ENCODE measurements around the gene ATP2C1. TPM values are rescaled to one million over a fixed set of nuclear protein-coding genes. Genes with fewer than 3 reads are reported as not detected.

ATP2C1 gene
- total RNA-seq, 2 donors from 2014 or later: 76.8 to 81.3 TPM

- DNase-seq: no peak
- Histone ChIP-seq H3K4me1 (ENCODE audit: control insufficient read depth, insufficient read depth, low read length) (peaks cover 6% of the 10 kb centered on the region), H3K36me3 (ENCODE audit: control insufficient read depth, insufficient read depth, low read length) (peaks cover 36% of the 10 kb centered on the region), H3K27ac (ENCODE audit: low read depth, low read length) (no peak overlapping the region), H3K9me3 (ENCODE audit: control insufficient read depth, low read length) (no peaks in the 10 kb centered on the region), H3K27me3 (ENCODE audit: control insufficient read depth, insufficient read depth, low read length, poor library complexity, severe bottlenecking) (no peaks in the 10 kb centered on the region), H3K9ac (ENCODE audit: extremely low read depth, low read length, poor library complexity, severe bottlenecking) (no peak overlapping the region), H3K4me3 (ENCODE audit: low read length) (no peak overlapping the region)
- 98% methylated on average over 3 of the region's 3 CpGs; no CpG with 5 or more reads in 1 of the 2 experiments for WGBS, 2 experiments (ENCODE audit: insufficient coverage in 1 of 2, insufficient read length in 1 of 2)
- peaks cover 48% of the 10 kb centered on the region for H3K36me3 Mint-ChIP-seq (ENCODE audit: low read depth)
- no peaks in the 10 kb centered on the region for H3K9me3 Mint-ChIP-seq
- TF ChIP-seq CTCF (conservative IDR thresholded peaks at IDR 0.05): no peak
- H3K27ac Mint-ChIP-seq: no peak overlapping the region
- peaks cover 16% of the 10 kb centered on the region for H3K4me1 Mint-ChIP-seq
- H3K4me3 Mint-ChIP-seq: no peak overlapping the region
- H3K27me3 Mint-ChIP-seq (ENCODE audit: insufficient read depth): peaks cover 7% of the 10 kb centered on the region
Observed at GRCh38 chr3:130956721-130957120, 62.8 kb downstream of the ATP2C1 start.

- 94 to 100% methylated on average over 3 to 5 of the region's 5 CpGs for WGBS, 2 experiments (ENCODE audit: insufficient coverage in 1 of 2, insufficient read length in 1 of 2)
- H3K27ac Mint-ChIP-seq: no peak overlapping the region
- TF ChIP-seq CTCF (conservative IDR thresholded peaks at IDR 0.05): no peak
- H3K9ac ChIP-seq (ENCODE audit: extremely low read depth, low read length, poor library complexity, severe bottlenecking): no peak overlapping the region
- no peak overlapping the region for H3K4me3 Mint-ChIP-seq
- H3K27ac ChIP-seq (ENCODE audit: low read depth, low read length): no peak overlapping the region
- H3K27me3 ChIP-seq (ENCODE audit: control insufficient read depth, insufficient read depth, low read length, poor library complexity, severe bottlenecking): no peaks in the 10 kb centered on the region
- no peaks in the 10 kb centered on the region for H3K27me3 Mint-ChIP-seq (ENCODE audit: insufficient read depth)
- H3K4me1 ChIP-seq (ENCODE audit: control insufficient read depth, insufficient read depth, low read length): peaks cover 6% of the 10 kb centered on the region
- H3K9me3 Mint-ChIP-seq: no peaks in the 10 kb centered on the region
- no peak overlapping the region for H3K4me3 ChIP-seq (ENCODE audit: low read length)
- H3K36me3 ChIP-seq (ENCODE audit: control insufficient read depth, insufficient read depth, low read length): peaks cover 40% of the 10 kb centered on the region
- H3K4me1 Mint-ChIP-seq: peaks cover 13% of the 10 kb centered on the region
- DNase-seq: no peak
- H3K9me3 ChIP-seq (ENCODE audit: control insufficient read depth, low read length): no peaks in the 10 kb centered on the region
- H3K36me3 Mint-ChIP-seq (ENCODE audit: low read depth): peaks cover 42% of the 10 kb centered on the region
Observed at GRCh38 chr3:130960139-130960795, 66.4 kb downstream of the ATP2C1 start.

GRCh38 chr3:130961458-130961857 lies 67.6 kb downstream of the ATP2C1 start:
- H3K27ac Mint-ChIP-seq: no peak overlapping the region
- peaks cover 7% of the 10 kb centered on the region for H3K4me1 Mint-ChIP-seq
- no peaks in the 10 kb centered on the region for H3K27me3 Mint-ChIP-seq (ENCODE audit: insufficient read depth)
- no peaks in the 10 kb centered on the region for H3K27me3 ChIP-seq (ENCODE audit: control insufficient read depth, insufficient read depth, low read length, poor library complexity, severe bottlenecking)
- H3K36me3 Mint-ChIP-seq (ENCODE audit: low read depth): peaks cover 41% of the 10 kb centered on the region
- H3K9me3 Mint-ChIP-seq: no peaks in the 10 kb centered on the region
- peaks cover 50% of the 10 kb centered on the region for H3K36me3 ChIP-seq (ENCODE audit: control insufficient read depth, insufficient read depth, low read length)
- H3K9ac ChIP-seq (ENCODE audit: extremely low read depth, low read length, poor library complexity, severe bottlenecking): no peak overlapping the region
- DNase-seq: no peak
- no peak overlapping the region for H3K27ac ChIP-seq (ENCODE audit: low read depth, low read length)
- no peaks in the 10 kb centered on the region for H3K4me1 ChIP-seq (ENCODE audit: control insufficient read depth, insufficient read depth, low read length)
- no peak overlapping the region for H3K4me3 ChIP-seq (ENCODE audit: low read length)
- no peaks in the 10 kb centered on the region for H3K9me3 ChIP-seq (ENCODE audit: control insufficient read depth, low read length)
- no peak for TF ChIP-seq CTCF (conservative IDR thresholded peaks at IDR 0.05)
- H3K4me3 Mint-ChIP-seq: no peak overlapping the region

Measured in endodermal cell (in vitro differentiated cells).